Stomach smooth muscle (tissue), 2 donors: ENCODE measurements around the gene MMP15.

ENCODE experiments used
- H3K27ac ChIP-seq: one replicate; pipeline ENCODE4 v1.7.0; 2013; ENCODE audit warnings: mild to moderate bottlenecking, low read length, inconsistent platforms
- H3K27me3 ChIP-seq, 2 donors: one replicate each; pipeline ENCODE4 v1.7.0; 2013; ENCODE audit warnings: low read length in 2 of 2; ENCODE audit not compliant: insufficient read depth in 2 of 2, control insufficient read depth in 1 of 2
- H3K36me3 ChIP-seq, 2 donors: one replicate each; pipeline ENCODE4 v1.7.0; 2013; ENCODE audit warnings: low read length in 2 of 2; ENCODE audit not compliant: control insufficient read depth in 2 of 2, insufficient read depth in 2 of 2
- H3K4me1 ChIP-seq: one replicate; pipeline ENCODE4 v1.7.0; 2013; ENCODE audit warnings: low read length; ENCODE audit not compliant: control insufficient read depth, insufficient read depth
- H3K4me3 ChIP-seq, 2 donors: one replicate each; pipeline ENCODE4 v1.7.0; 2013; ENCODE audit warnings: low read length in 2 of 2
- H3K9ac ChIP-seq, 2 donors: one replicate each; pipeline ENCODE4 v1.7.0; 2013; ENCODE audit warnings: low read length in 2 of 2, mild to moderate bottlenecking in 1 of 2
- H3K9me3 ChIP-seq, 2 donors: one replicate each; pipeline ENCODE4 v1.7.0; 2013; ENCODE audit warnings: low read length in 2 of 2; ENCODE audit not compliant: control insufficient read depth in 2 of 2
- donor health status: healthy.
- donor health status: Pancreatic carcinoma.

MMP15 gene

GRCh38 chr16:58044266-58045019 lies 18.9 kb downstream of the MMP15 start:
- Histone ChIP-seq H3K9me3 (no peaks in the 10 kb centered on the region), H3K27me3 (no peaks in the 10 kb centered on the region), H3K36me3 (peaks cover 9 to 19% of the 10 kb centered on the region in 2 donors), H3K27ac (no peak overlapping the region), H3K4me1 (peaks cover 4% of the 10 kb centered on the region), H3K4me3 (no peak overlapping the region), H3K9ac (no peak overlapping the region)

GRCh38 chr16:58045096-58045495 lies 19.5 kb downstream of the MMP15 start:
- Histone ChIP-seq H3K36me3 (peaks cover 8 to 15% of the 10 kb centered on the region in 2 donors), H3K4me1 (peaks cover 4% of the 10 kb centered on the region), H3K27ac (no peak overlapping the region), H3K9me3 (no peaks in the 10 kb centered on the region), H3K9ac (no peak overlapping the region), H3K4me3 (no peak overlapping the region), H3K27me3 (no peaks in the 10 kb centered on the region)

GRCh38 chr16:58046054-58046881 lies 20.7 kb downstream of the MMP15 start:
- Histone ChIP-seq H3K4me3 (no peak overlapping the region), H3K36me3 (peaks cover 5 to 8% of the 10 kb centered on the region in 2 donors), H3K27ac (no peak overlapping the region), H3K9me3 (no peaks in the 10 kb centered on the region), H3K4me1 (peaks cover 4% of the 10 kb centered on the region), H3K27me3 (no peaks in the 10 kb centered on the region), H3K9ac (no peak overlapping the region)

GRCh38 chr16:58046936-58047335 lies 21.4 kb downstream of the MMP15 start:
- Histone ChIP-seq H3K36me3 (peaks cover 4 to 8% of the 10 kb centered on the region in 2 donors), H3K27me3 (no peaks in the 10 kb centered on the region), H3K9ac (no peak overlapping the region), H3K4me3 (no peak overlapping the region), H3K27ac (no peak overlapping the region), H3K4me1 (peaks cover 4% of the 10 kb centered on the region), H3K9me3 (no peaks in the 10 kb centered on the region)

GRCh38 chr16:58047557-58048348 lies 22.2 kb downstream of the MMP15 start:
- H3K4me3 ChIP-seq: no peak overlapping the region
- H3K9me3 ChIP-seq: no peaks in the 10 kb centered on the region
- peaks cover 4 to 5% of the 10 kb centered on the region in 2 donors for H3K36me3 ChIP-seq
- peaks cover 4% of the 10 kb centered on the region for H3K4me1 ChIP-seq
- no peaks in the 10 kb centered on the region for H3K27me3 ChIP-seq
- H3K27ac ChIP-seq: no peak overlapping the region
- no peak overlapping the region for H3K9ac ChIP-seq

GRCh38 chr16:58048494-58049231 lies 23.1 kb downstream of the MMP15 start:
- H3K9me3 ChIP-seq: no peaks in the 10 kb centered on the region
- H3K27me3 ChIP-seq: no peaks in the 10 kb centered on the region
- H3K9ac ChIP-seq: no peak overlapping the region
- H3K27ac ChIP-seq: no peak overlapping the region
- H3K36me3 ChIP-seq: peaks cover 0 to 4% of the 10 kb centered on the region in 2 donors
- H3K4me3 ChIP-seq: no peak overlapping the region
- H3K4me1 ChIP-seq: peaks cover 4% of the 10 kb centered on the region

- H3K4me1 ChIP-seq: peaks cover 4% of the 10 kb centered on the region
These were observed 24.0 kb downstream of the MMP15 start for GRCh38 chr16:58049232-58050185.

GRCh38 chr16:58051296-58051695 lies 25.7 kb downstream of the MMP15 start:
- Histone ChIP-seq H3K9me3 (no peaks in the 10 kb centered on the region), H3K27me3 (no peaks in the 10 kb centered on the region), H3K9ac (no peak overlapping the region), H3K27ac (no peak overlapping the region), H3K4me1 (peaks cover 4% of the 10 kb centered on the region), H3K4me3 (no peak overlapping the region), H3K36me3 (no peaks in the 10 kb centered on the region)

More at GRCh38 chr16:58049232-58050185, 24.0 kb downstream of the MMP15 start:
- Histone ChIP-seq H3K9me3 (no peaks in the 10 kb centered on the region), H3K4me3 (no peak overlapping the region), H3K36me3 (no peaks in the 10 kb centered on the region), H3K27me3 (no peaks in the 10 kb centered on the region), H3K27ac (no peak overlapping the region), H3K9ac (no peak overlapping the region)

- no peaks in the 10 kb centered on the region for H3K36me3 ChIP-seq
- H3K9me3 ChIP-seq: no peaks in the 10 kb centered on the region
- no peak overlapping the region for H3K27ac ChIP-seq
- no peak overlapping the region for H3K9ac ChIP-seq
- H3K27me3 ChIP-seq: no peaks in the 10 kb centered on the region
- H3K4me3 ChIP-seq: no peak overlapping the region
- peaks cover under 1% of the 10 kb centered on the region for H3K4me1 ChIP-seq
These were observed 26.5 kb downstream of the MMP15 start for GRCh38 chr16:58051821-58052603.
